ENCODE measurements around the gene CDK19. TPM values are rescaled to one million over a fixed set of nuclear protein-coding genes. Genes with fewer than 3 reads are reported as not detected.

Gene CDK19
- polyA plus RNA-seq, 1 donor (not counting 4 experiments of a cell fraction or from before 2014, with no cell fraction given) = 6.4 TPM

DNA sequence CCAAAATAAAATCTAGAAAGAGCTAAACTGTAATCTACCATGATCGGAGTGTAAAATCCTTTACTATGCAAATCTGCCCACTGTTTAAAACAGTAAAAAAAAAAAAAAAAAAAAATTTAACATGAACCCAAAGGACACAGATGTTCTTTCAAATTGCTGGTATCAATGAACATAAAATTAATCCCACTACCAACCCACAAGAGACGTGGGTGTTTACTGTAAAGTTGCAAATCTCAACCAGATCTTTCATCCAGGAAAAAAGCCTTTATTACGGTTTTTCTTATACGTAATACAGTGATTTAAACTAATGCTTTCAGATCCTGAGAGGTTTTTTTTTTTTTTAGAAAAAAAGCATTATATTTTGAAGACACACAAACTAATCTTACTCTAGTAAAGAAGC lies 2.5 kb downstream of the CDK19 start:
- Histone ChIP-seq H4K20me1 (ENCODE audit: control insufficient read depth, extremely low read depth, insufficient read depth, low read length) (no peaks in the 10 kb centered on the region), H3K27ac (ENCODE audit: control insufficient read depth, insufficient read depth, low read length) (no peak overlapping the region), H3K4me3 (ENCODE audit: control insufficient read depth in 2 of 3, extremely low read depth in 1 of 3, insufficient read depth in 2 of 3, low read depth in 1 of 3, low read length in 3 of 3) (no peak overlapping the region), H3K9me3 (ENCODE audit: control insufficient read depth, low read depth, low read length) (no peaks in the 10 kb centered on the region), H3K4me1 (ENCODE audit: control insufficient read depth, extremely low read depth, insufficient read depth, low read length) (peaks cover 20% of the 10 kb centered on the region), H3K79me2 (ENCODE audit: control insufficient read depth, insufficient read depth, low read length) (peaks cover 18% of the 10 kb centered on the region), H3K27me3 (ENCODE audit: control insufficient read depth, extremely low read depth, insufficient read depth, low read length) (no peaks in the 10 kb centered on the region), H3K9me1 (ENCODE audit: control insufficient read depth, extremely low read depth, insufficient read depth, low read length) (no peaks in the 10 kb centered on the region), H2AFZ (ENCODE audit: control insufficient read depth, low read length) (no peak overlapping the region), H3K4me2 (ENCODE audit: control insufficient read depth, extremely low read depth, insufficient read depth, low read depth, low read length) (no peak overlapping the region), H3K36me3 (ENCODE audit: control insufficient read depth in 2 of 2, extremely low read depth in 1 of 2, insufficient read depth in 2 of 2, low read length in 2 of 2) (no peaks in the 10 kb centered on the region), H3K9ac (ENCODE audit: control insufficient read depth, extremely low read depth, insufficient read depth, low read length) (no peak overlapping the region)
- TF ChIP-seq, protein P1, sequence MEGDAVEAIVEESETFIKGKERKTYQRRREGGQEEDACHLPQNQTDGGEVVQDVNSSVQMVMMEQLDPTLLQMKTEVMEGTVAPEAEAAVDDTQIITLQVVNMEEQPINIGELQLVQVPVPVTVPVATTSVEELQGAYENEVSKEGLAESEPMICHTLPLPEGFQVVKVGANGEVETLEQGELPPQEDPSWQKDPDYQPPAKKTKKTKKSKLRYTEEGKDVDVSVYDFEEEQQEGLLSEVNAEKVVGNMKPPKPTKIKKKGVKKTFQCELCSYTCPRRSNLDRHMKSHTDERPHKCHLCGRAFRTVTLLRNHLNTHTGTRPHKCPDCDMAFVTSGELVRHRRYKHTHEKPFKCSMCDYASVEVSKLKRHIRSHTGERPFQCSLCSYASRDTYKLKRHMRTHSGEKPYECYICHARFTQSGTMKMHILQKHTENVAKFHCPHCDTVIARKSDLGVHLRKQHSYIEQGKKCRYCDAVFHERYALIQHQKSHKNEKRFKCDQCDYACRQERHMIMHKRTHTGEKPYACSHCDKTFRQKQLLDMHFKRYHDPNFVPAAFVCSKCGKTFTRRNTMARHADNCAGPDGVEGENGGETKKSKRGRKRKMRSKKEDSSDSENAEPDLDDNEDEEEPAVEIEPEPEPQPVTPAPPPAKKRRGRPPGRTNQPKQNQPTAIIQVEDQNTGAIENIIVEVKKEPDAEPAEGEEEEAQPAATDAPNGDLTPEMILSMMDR (optimal IDR thresholded peaks at IDR 0.05 in 1 of 3, IDR thresholded peaks at IDR 0.05 in 1 of 3, conservative IDR thresholded peaks at IDR 0.05 in 1 of 3; ENCODE audit: extremely low read depth in 1 of 3, insufficient read depth in 2 of 3, low read length in 3 of 3) = no peak
- no peak for TF ChIP-seq EZH2 (IDR thresholded peaks at IDR 0.05; ENCODE audit: low read length)
- dilution Hi-C loops (cut with MboI; ENCODE audit: extremely low pct_ligation_motif_present, low sequenced_read_pairs) = no loop called here
- DNase-seq (ENCODE audit: low read depth, low spot score) (no peak), FAIRE-seq (no peak)

DNA sequence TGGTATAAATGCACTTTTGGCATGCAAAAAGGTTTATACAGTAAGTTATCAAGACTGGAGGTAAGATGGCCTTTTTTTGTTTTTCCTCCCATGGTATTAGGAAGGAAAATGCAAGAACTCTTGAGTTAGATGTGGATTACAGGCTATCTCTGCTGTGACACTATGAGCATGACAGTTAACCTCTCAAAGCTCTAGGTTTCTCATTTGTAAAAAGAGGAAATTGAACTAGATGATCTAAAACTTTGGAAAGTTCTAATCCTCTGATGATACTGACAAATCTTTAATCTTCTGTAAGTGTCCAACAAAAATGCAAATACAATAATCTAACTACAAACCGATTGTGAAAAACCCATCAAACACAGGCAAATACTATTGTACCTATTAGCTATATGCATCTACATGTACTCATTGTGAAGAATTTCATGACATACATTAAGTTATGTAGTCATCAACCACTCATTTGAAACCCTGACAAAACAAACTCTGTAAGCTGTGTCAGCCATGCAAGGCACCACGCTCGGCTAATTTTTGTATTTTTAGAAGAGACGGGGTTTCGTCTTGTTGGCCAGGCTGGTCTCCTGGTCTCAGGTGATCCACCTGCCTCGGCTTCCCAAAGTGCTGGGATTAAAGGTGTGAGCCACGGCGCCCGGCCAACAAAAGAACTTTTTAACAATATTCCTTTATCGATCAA lies 4.2 kb downstream of the CDK19 start:
- Histone ChIP-seq H3K4me1 (ENCODE audit: control insufficient read depth, extremely low read depth, insufficient read depth, low read length) (peaks cover 7% of the 10 kb centered on the region), H3K9ac (ENCODE audit: control insufficient read depth, extremely low read depth, insufficient read depth, low read length) (no peak overlapping the region), H4K20me1 (ENCODE audit: control insufficient read depth, extremely low read depth, insufficient read depth, low read length) (no peaks in the 10 kb centered on the region), H3K4me3 (ENCODE audit: control insufficient read depth in 2 of 3, extremely low read depth in 1 of 3, insufficient read depth in 2 of 3, low read depth in 1 of 3, low read length in 3 of 3) (no peak overlapping the region), H3K79me2 (ENCODE audit: control insufficient read depth, insufficient read depth, low read length) (peaks cover 18% of the 10 kb centered on the region), H3K27ac (ENCODE audit: control insufficient read depth, insufficient read depth, low read length) (no peak overlapping the region), H3K9me1 (ENCODE audit: control insufficient read depth, extremely low read depth, insufficient read depth, low read length) (no peaks in the 10 kb centered on the region), H3K36me3 (ENCODE audit: control insufficient read depth in 2 of 2, extremely low read depth in 1 of 2, insufficient read depth in 2 of 2, low read length in 2 of 2) (no peaks in the 10 kb centered on the region), H2AFZ (ENCODE audit: control insufficient read depth, low read length) (no peak overlapping the region), H3K4me2 (ENCODE audit: control insufficient read depth, extremely low read depth, insufficient read depth, low read depth, low read length) (no peak overlapping the region), H3K27me3 (ENCODE audit: control insufficient read depth, extremely low read depth, insufficient read depth, low read length) (no peaks in the 10 kb centered on the region), H3K9me3 (ENCODE audit: control insufficient read depth, low read depth, low read length) (no peaks in the 10 kb centered on the region)
- TF ChIP-seq, protein P1 (optimal IDR thresholded peaks at IDR 0.05 in 1 of 3, IDR thresholded peaks at IDR 0.05 in 1 of 3, conservative IDR thresholded peaks at IDR 0.05 in 1 of 3; ENCODE audit: extremely low read depth in 1 of 3, insufficient read depth in 2 of 3, low read length in 3 of 3) = no peak
- TF ChIP-seq EZH2 (IDR thresholded peaks at IDR 0.05; ENCODE audit: low read length) = no peak
- dilution Hi-C loops (cut with MboI; ENCODE audit: extremely low pct_ligation_motif_present, low sequenced_read_pairs) = no loop called here
- DNase-seq (ENCODE audit: low read depth, low spot score) (no peak), FAIRE-seq (no peak)
